ENCODE results near the gene SBF2. TPM values are rescaled to one million over a fixed set of nuclear protein-coding genes. Genes with fewer than 3 reads are reported as not detected.
"Not testable (repeated sequence)": the region's sequence is repeated elsewhere in the genome, so short reads cannot be mapped to it uniquely, and the experiment has no call there.

Gene SBF2
- total and polyA plus RNA-seq, 2 donors (not counting 3 experiments of a cell fraction or from before 2014, with no cell fraction given) = 15.4 to 42.4 TPM

DNA sequence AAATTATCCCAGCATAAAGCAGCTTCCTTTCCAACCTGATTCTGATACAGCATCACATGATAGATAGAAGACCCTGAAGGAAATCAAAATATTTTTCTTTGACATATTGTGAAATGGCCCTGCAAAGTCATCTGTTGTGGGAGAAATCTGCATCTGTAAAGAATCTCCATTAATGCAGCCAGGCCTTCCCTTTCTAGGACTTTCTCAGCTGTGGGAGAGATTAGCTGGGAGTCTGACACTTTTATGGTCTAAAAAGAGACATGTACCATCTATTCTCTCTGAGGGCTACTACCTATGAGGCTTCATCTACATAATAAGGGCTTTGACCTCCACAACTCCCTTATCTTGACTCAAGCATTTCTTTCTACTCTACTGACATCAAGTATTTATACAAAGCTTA lies 392.1 kb downstream of the SBF2 start:
- TF ChIP-seq JUN (IDR thresholded peaks at IDR 0.05; ENCODE audit: borderline replicate concordance, insufficient read depth, insufficient read length, low read depth) (no peak), MYC (IDR thresholded peaks at IDR 0.05; ENCODE audit: low read depth, low read length) (no peak), POLR2A (IDR thresholded peaks at IDR 0.05; ENCODE audit: low read depth, low read length) (no peak), GATA2 (IDR thresholded peaks at IDR 0.05; ENCODE audit: insufficient read depth, insufficient read length, low read depth, low read length) (no peak), EZH2 (IDR thresholded peaks at IDR 0.05; ENCODE audit: borderline replicate concordance, low read depth, low read length, severe bottlenecking) (no peak)
- TF ChIP-seq, protein P1, sequence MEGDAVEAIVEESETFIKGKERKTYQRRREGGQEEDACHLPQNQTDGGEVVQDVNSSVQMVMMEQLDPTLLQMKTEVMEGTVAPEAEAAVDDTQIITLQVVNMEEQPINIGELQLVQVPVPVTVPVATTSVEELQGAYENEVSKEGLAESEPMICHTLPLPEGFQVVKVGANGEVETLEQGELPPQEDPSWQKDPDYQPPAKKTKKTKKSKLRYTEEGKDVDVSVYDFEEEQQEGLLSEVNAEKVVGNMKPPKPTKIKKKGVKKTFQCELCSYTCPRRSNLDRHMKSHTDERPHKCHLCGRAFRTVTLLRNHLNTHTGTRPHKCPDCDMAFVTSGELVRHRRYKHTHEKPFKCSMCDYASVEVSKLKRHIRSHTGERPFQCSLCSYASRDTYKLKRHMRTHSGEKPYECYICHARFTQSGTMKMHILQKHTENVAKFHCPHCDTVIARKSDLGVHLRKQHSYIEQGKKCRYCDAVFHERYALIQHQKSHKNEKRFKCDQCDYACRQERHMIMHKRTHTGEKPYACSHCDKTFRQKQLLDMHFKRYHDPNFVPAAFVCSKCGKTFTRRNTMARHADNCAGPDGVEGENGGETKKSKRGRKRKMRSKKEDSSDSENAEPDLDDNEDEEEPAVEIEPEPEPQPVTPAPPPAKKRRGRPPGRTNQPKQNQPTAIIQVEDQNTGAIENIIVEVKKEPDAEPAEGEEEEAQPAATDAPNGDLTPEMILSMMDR (IDR thresholded peaks at IDR 0.05; ENCODE audit: extremely low read depth in 1 of 2, insufficient read depth in 1 of 2, low read depth in 1 of 2, low read length in 2 of 2) = no peak
- no peak for FAIRE-seq
- DNase-seq (ENCODE audit: low read depth, low spot score) = no peak
- no peaks in the 10 kb centered on the region for H3K79me2 ChIP-seq (ENCODE audit: control insufficient read depth, insufficient read depth, low read length)
- no peak overlapping the region for H2AFZ ChIP-seq (ENCODE audit: low read depth, low read length)
- POLR2A ChIA-PET = no interaction called here
- BruUV-seq (replicated peaks) = no TSS peak
- H3K27ac ChIP-seq (ENCODE audit: insufficient read depth, low read depth, low read length) = no peak overlapping the region
- no peaks in the 10 kb centered on the region for H3K27me3 ChIP-seq (ENCODE audit: control insufficient read depth in 2 of 2, insufficient read depth in 2 of 2, low read length in 2 of 2)
- no peaks in the 10 kb centered on the region for H4K20me1 ChIP-seq (replicated peaks; ENCODE audit: control insufficient read depth, extremely low read depth, insufficient read depth, low read length)
- CTCF ChIA-PET = interaction anchor here (1.0 to 1.4 kb wide), 2 partner anchors 9 to 40 kb away, joined by 3 read pairs; no protein-coding TSS in a partner anchor
- H3K9me3 ChIP-seq (replicated peaks; ENCODE audit: control insufficient read depth, insufficient read depth, low read length) = no peaks in the 10 kb centered on the region
- dilution Hi-C loops (cut with MboI; ENCODE audit: extremely low pct_ligation_motif_present, low sequenced_read_pairs) (no loop called here), intact Hi-C loops (cut with micrococcal nuclease) (no loop called here)
- no peak overlapping the region for H3K9ac ChIP-seq (replicated peaks; ENCODE audit: extremely low read depth, insufficient read depth, low read length)
- peaks cover 28% of the 10 kb centered on the region for H3K4me1 ChIP-seq (ENCODE audit: control insufficient read depth, extremely low read depth, insufficient read depth, low read length)
- H3K9me1 ChIP-seq (replicated peaks; ENCODE audit: control insufficient read depth, extremely low read depth, insufficient read depth, low read length) = no peaks in the 10 kb centered on the region
- H3K4me2 ChIP-seq (ENCODE audit: insufficient read depth, low read length) = no peak overlapping the region
- H3K36me3 ChIP-seq (ENCODE audit: control insufficient read depth in 2 of 2, extremely low read depth in 1 of 2, insufficient read depth in 2 of 2, low read length in 2 of 2) = no peaks in the 10 kb centered on the region
- H3K4me3 ChIP-seq (replicated peaks in 1 of 3; ENCODE audit: insufficient read depth in 1 of 3, low read depth in 1 of 3, low read length in 3 of 3) = no peak overlapping the region

DNA sequence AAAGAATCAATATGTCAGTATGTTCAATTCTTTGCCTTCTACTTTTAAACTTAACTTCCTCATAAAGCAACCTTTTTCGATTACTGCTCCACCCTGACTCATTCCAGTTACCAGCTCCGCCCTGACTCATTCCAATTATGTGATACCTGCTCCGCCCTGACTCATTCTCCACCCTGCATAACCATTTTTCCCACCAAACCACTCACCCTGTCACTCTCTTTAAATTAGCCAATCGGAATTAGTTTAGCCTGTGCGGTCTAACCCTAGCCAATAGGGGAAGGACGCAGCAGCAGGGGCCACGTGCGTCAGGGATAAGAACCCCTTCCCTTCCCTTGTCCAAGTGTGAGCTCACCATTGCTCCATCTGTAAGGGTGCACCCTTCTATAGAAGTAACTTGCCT lies 393.8 kb downstream of the SBF2 start:
- H3K4me2 ChIP-seq (ENCODE audit: insufficient read depth, low read length); intact Hi-C loops (cut with micrococcal nuclease); H3K27me3 ChIP-seq (ENCODE audit: control insufficient read depth in 2 of 2, insufficient read depth in 2 of 2, low read length in 2 of 2); H2AFZ ChIP-seq (ENCODE audit: low read depth, low read length); BruUV-seq (replicated peaks); H3K36me3 ChIP-seq (ENCODE audit: control insufficient read depth in 2 of 2, extremely low read depth in 1 of 2, insufficient read depth in 2 of 2, low read length in 2 of 2); FAIRE-seq; CTCF ChIA-PET; H3K27ac ChIP-seq (ENCODE audit: insufficient read depth, low read depth, low read length); dilution Hi-C loops (cut with MboI; ENCODE audit: extremely low pct_ligation_motif_present, low sequenced_read_pairs); H3K9ac ChIP-seq (replicated peaks; ENCODE audit: extremely low read depth, insufficient read depth, low read length); H3K9me1 ChIP-seq (replicated peaks; ENCODE audit: control insufficient read depth, extremely low read depth, insufficient read depth, low read length); POLR2A ChIA-PET; H3K79me2 ChIP-seq (ENCODE audit: control insufficient read depth, insufficient read depth, low read length); H3K4me3 ChIP-seq (replicated peaks in 1 of 3; ENCODE audit: insufficient read depth in 1 of 3, low read depth in 1 of 3, low read length in 3 of 3); H4K20me1 ChIP-seq (replicated peaks; ENCODE audit: control insufficient read depth, extremely low read depth, insufficient read depth, low read length); H3K9me3 ChIP-seq (replicated peaks; ENCODE audit: control insufficient read depth, insufficient read depth, low read length): not testable (repeated sequence)
- DNase-seq (ENCODE audit: low read depth, low spot score) = peak; percentile 32
- peaks cover 11% of the 10 kb centered on the region for H3K4me1 ChIP-seq (ENCODE audit: control insufficient read depth, extremely low read depth, insufficient read depth, low read length)
